K562 (cell line): ENCODE measurements around the gene ATP6V0A1. TPM values are rescaled to one million over a fixed set of nuclear protein-coding genes. Genes with fewer than 3 reads are reported as not detected.

Experiments
- PHF8 ChIP-seq: fragments of 200-600 bp; sonication (generic); IDR thresholded peaks from 2 replicates; pipeline ENCODE4 v1.6.1; 2012; ENCODE audit warnings: mixed run types, mild to moderate bottlenecking, inconsistent platforms, low read length, moderate library complexity, borderline replicate concordance
- POLR3A ChIP-seq: IDR thresholded peaks from 2 replicates; pipeline ENCODE4 v1.6.1; 2011; ENCODE audit warnings: borderline replicate concordance, mild to moderate bottlenecking, moderate library complexity; ENCODE audit not compliant: insufficient read length, insufficient read depth; ENCODE audit errors: extremely low read depth
- SIX5 ChIP-seq, 2 experiments: IDR thresholded peaks; 2 replicates each; pipeline ENCODE4 v1.6.1; 2011; ENCODE audit warnings: low read length in 2 of 2, borderline replicate concordance in 1 of 2, low read depth in 1 of 2, mild to moderate bottlenecking in 1 of 2, moderate library complexity in 1 of 2; ENCODE audit not compliant: insufficient read depth in 1 of 2
- SNIP1 ChIP-seq: fragments of 450-650 bp; IDR thresholded peaks from 2 replicates; pipeline ENCODE4 v1.7.1; 2017; ENCODE audit warnings: low read depth, mild to moderate bottlenecking
- ZNF143 ChIP-seq: sonication (generic); formaldehyde crosslinking; IDR thresholded peaks from 2 replicates; pipeline ENCODE4 v1.9.0; 2022; ENCODE audit warnings: mild to moderate bottlenecking, missing genetic modification reagents
- polyA plus RNA-seq, 8 experiments: library from polyadenylated mRNA; depleted of rRNA in 4 of 8; stranded (reverse) in 5 of 8; unstranded in 3 of 8; fragments of >200 nt; fragmentation: Nextera tagmentation in 2 of 8; fragmentation: Illumina TruSeq in 1 of 8; extraction: Ambion mirVana in 2 of 8; extraction: Trizol in 1 of 8; gene quantifications; 2 replicates each; pipeline versions ENCODE4 v1.2.1 to v1.2.3, GENCODE V29; 2011 to 2014; ENCODE audit warnings: inconsistent platforms in 1 of 8, missing spikeins in 1 of 8
- total RNA-seq, 7 experiments: library from RNA; depleted of rRNA in 6 of 7; stranded (reverse); fragments of >200 nt in 6 of 7; fragmentation: Illumina TruSeq in 2 of 7; extraction: Trizol in 2 of 7; gene quantifications; 2 replicates each; pipeline versions ENCODE4 v1.2.1 to v1.2.3, GENCODE V29; 2011 to 2021; ENCODE audit warnings: low replicate concordance in 1 of 7
- TF ChIP-seq, protein P1 (sequence below): fragments of 200-800 bp; sonication (Bioruptor generic); IDR thresholded peaks from 2 replicates; pipeline ENCODE4 v1.6.1; 2017; ENCODE audit warnings: missing genetic modification characterization, missing compliant biosample characterization

The ATP6V0A1 gene
- total and polyA plus RNA-seq, 9 of the 15 experiments (the other 6 are each of a cell fraction or from before 2014, with no cell fraction given) = 11.8 to 158 (median 75.5) TPM

DNA sequence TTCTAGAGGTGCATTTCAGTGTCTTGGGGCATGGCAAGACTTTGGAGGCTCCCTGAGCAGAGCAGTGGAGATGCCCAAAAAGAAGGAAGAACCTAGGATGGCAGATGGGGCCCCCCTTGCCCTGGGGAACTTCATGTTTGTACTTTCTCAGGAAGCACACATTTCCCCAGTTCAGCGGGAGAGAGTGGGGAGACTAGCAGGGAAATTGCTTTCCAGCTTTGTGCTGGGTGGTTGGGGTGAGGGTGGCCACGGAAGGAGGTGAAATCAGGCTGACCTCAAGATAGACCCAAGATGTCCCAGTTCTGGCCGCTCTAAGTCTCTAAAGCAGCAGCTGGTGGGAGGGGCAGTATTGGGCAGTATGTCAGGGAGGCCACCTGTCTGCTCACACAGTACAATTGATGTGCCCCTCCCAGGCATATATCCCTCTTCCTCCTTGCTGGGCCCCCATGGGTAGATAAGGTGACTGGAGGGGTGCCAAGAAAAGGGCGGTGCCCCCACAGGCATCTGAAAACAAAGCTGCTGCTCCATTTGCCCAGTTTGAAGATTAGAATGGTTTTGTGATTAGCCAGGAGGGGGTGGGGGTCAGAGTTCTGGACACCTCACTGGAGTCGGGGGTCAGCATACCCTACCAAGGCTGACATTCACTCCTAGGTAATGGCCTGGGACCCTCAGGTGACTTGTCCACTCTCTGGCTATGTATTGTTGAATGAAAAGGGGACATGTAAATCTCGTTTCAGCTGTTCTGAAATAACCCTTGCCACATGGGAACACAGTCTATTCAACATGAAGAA, 60.3 kb downstream of the ATP6V0A1 start (continued):
- TF ChIP-seq, protein P1, sequence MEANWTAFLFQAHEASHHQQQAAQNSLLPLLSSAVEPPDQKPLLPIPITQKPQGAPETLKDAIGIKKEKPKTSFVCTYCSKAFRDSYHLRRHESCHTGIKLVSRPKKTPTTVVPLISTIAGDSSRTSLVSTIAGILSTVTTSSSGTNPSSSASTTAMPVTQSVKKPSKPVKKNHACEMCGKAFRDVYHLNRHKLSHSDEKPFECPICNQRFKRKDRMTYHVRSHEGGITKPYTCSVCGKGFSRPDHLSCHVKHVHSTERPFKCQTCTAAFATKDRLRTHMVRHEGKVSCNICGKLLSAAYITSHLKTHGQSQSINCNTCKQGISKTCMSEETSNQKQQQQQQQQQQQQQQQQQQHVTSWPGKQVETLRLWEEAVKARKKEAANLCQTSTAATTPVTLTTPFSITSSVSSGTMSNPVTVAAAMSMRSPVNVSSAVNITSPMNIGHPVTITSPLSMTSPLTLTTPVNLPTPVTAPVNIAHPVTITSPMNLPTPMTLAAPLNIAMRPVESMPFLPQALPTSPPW (CRISPR knock-in tag) = peak; percentile 88
- TF ChIP-seq ZNF143 (CRISPR knock-in tag) (no peak), POLR3A (no peak), SIX5 (IDR thresholded peaks at IDR 0.05; ENCODE audit: borderline replicate concordance in 1 of 2, insufficient read depth in 1 of 2, low read depth in 1 of 2, low read length in 2 of 2) (no peak), PHF8 (no peak), SNIP1 (no peak)
